Lung microvascular endothelial cell (primary cell): ENCODE measurements around the gene MAP2K6. TPM values are rescaled to one million over a fixed set of nuclear protein-coding genes. Genes with fewer than 3 reads are reported as not detected.

Experiments
- DNase-seq, 2 donors: peaks; one replicate each; pipeline versions ENCODE4 v3.0.0 to v3.0.0-alpha.2; 2010; ENCODE audit warnings: low read depth in 2 of 2
- total RNA-seq: library from RNA; depleted of rRNA; stranded (reverse); fragments of >200 nt; gene quantifications from 2 replicates; pipeline ENCODE4 v1.2.1, GENCODE V29; 2014

MAP2K6 gene
- total RNA-seq, 1 donor from 2014 or later = 2.8 TPM

DNA sequence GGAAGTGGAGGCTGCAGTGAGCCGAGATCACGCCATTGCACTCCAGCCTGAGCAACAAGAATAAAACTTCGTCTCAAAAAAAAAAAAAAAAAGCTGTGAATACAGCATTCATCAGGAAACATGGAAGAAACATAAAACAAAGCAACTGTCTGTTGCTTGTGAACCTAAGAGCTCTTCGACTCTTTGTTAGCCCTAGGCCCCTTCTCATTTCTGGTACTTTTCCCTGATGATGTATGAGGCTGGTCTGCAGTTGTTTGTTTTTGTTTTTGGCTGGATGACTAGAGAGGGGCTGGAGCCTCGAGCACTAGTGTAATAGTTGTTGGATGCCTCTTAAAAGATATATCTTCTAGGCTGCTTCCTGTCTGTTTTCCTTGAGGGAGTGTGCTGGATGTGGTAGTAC is 113.5 kb downstream of the MAP2K6 start:
- DNase-seq = no peak

GRCh38 chr17:69533481-69534234 is 119.2 kb downstream of the MAP2K6 start:
- peak in 1 of 2 donors; percentile 58 for DNase-seq

- DNase-seq = no peak
Measured at GRCh38 chr17:69534235-69534621, 119.7 kb downstream of the MAP2K6 start.

DNA sequence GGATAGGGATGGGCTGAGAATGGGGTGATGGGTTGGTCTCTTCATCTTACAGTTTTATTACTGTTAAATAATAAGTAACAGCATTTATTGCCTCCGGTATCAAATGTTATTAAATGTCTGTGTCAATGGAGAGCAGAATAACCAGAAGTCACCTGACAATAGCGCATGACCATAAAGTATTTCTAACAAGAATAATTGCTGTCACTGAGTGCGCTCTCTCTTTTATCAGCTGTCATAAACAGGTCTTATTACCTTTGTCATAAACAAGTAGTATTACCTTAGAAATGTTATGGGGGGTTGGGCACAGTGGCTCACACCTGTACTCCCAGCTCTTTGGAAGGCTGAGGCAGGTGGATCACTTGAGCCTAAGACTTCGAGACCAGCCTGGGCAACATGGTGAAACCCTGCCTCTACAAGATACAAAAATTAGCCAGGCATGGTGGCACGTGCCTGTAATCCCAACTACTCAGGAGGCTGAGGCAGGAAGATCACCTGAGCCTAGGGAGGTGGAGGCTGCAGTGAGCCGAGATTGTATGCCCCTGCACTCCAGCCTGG is 120.6 kb downstream of the MAP2K6 start:
- DNase-seq = no peak

DNA sequence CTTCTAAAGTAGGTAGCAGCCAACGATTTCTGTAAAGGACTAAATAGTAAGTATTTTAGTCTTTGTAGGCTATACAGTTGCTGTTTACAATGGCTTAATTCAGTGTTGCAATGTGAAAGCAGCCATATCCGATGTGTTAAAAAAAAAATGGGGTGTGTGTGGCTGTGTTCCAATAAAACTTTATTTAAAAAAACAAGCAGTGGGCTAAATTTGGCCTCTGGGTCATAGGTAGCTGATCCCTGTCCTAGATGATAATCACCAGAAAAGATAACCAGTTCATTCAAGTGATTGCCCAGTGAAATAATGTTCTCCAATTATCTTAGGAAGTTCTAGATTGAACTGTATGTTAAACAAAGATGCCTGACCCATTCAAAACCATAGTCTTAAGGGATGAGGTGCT is 124.3 kb downstream of the MAP2K6 start:
- DNase-seq = no peak

DNA sequence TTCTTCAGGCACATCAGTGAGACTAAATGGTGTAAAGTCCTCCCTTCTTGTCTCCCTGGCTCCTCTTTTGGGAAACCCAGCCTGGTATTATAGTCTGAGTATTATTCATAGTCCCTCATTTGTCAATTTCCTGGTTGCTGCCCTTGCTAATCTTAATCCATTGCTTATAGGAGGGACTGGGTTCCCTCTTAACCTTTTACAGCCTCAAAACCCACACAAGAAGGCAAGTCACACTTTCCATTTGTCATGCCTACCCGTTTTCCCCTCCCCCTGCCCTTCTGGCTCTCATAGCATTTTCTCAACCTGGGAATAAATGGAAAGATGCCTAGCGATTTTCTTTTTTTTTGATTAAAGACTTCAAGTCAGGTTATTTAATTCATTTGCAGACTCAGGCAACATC is 124.8 kb downstream of the MAP2K6 start:
- DNase-seq = peak in 1 of 2 donors; percentile 42

DNA sequence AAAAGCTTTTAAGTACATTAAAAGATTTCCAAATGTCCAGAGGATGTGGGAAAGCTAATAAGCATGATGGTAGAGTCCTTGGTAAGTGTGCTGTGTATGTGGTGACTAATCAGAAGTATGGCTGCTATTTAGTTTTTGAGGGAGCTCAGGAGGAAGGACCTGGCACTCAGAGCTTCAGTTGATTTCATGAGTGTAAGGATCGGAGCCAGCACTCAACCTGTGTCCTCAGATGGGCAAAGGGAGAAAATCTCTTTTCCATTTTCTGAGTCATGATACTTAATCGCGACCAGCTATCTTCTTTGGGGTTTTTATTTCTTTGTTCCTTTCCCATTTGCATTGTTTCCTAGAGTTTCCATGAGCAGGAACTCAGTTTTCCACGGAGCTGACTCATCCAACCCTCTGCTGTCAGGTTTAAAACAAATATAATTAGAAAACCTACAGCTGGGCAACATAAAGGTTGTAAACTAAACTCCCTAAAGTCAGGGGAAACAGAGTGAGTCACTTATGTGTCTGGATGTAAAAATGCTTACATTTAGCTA is 125.4 kb downstream of the MAP2K6 start:
- DNase-seq = peak; percentile 81 to 91

DNA sequence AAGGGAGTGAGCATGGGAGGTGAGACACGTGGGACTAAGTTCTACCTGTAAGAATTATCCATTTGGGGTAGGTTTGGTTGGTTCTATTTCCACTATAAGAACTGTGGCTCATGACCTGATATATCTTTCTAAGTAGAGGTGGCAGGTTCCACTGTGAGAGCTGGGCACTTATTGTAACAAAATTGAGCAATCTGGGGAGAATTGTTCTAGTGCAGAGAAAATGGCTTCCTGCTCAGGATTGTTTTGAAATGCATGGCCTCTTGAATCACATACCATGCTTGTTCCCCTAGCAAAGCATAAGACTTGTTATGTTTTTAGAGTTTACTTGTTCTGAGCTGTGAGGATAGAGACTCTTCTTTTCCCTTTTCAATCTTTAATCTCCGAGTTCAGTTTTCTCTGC is 125.9 kb downstream of the MAP2K6 start:
- no peak for DNase-seq

DNA sequence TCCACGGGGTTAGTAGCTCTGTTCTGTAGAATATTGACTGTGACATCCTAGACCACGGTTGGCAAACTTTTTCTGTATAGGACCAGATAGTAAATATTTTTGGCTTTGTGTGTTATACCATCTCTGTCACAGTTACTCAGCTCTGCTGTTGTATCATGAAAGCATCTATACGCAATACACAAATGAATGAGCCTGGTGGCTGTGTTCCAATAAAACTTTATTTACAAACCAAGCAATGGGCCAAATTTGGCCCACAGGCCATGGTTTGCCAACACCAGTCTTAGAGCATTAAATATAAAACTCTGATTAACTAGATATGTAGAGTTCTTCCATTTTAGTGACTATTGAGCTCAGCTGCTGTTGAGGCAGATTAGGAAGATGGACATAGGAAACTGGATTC is 132.7 kb downstream of the MAP2K6 start:
- DNase-seq = no peak

- no peak for DNase-seq
Measured at GRCh38 chr17:69547947-69548346, 133.4 kb downstream of the MAP2K6 start.

GRCh38 chr17:69551212-69552010 is 136.9 kb downstream of the MAP2K6 start:
- peak in 1 of 2 donors; percentile 9 for DNase-seq

DNA sequence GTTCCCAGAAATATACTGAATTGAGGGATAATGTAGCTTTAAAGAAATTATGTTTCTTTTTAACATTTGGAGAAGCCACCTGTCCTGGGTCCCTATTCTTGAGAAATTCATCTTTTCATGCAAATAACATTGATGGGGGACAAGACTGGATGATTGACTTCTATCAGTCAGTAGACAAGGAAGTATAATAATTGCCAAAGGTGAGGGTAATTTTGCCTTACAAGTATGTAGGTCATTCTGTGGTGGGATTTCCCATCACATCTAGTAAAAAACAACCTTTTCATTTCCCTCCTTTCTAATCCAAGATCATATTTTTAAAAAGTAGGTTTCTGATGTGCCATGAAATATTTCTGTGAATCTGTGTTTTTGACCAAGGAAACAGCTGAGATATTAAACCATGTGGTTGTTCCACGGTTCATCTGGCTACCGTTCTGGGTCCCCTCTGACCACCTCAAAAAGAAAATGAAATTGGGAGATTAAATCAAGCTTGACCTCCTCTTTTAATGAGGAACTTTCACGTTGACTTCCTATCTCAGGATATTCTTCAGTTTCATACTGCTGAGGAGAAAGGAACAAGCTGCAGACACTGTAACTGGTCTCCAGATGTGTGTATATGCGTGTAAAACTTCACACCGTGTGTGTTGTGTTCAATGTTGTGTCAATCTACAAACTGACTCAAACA is 138.6 kb downstream of the MAP2K6 start:
- DNase-seq = no peak

- DNase-seq = no peak
Measured at GRCh38 chr17:69555056-69555455, 140.6 kb downstream of the MAP2K6 start.

DNA sequence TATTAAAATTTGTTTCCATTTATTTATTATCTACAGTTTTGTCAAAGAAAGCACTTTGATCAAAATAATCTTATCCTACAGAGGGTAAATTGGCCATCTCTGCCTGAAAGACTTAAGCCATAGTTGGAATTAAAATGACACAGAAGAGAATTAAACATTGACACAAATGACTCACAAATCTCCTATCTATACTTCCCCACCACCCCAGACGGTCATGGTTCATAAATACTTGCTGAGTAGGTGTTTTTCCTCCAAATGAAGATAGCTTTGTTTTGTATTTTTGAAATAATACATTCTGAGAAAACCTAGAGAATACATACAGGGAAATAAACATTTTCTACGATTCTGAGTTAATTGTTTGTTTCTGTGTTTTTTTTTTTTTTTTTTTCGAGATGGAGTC is 142.8 kb downstream of the MAP2K6 start:
- no peak for DNase-seq

DNA sequence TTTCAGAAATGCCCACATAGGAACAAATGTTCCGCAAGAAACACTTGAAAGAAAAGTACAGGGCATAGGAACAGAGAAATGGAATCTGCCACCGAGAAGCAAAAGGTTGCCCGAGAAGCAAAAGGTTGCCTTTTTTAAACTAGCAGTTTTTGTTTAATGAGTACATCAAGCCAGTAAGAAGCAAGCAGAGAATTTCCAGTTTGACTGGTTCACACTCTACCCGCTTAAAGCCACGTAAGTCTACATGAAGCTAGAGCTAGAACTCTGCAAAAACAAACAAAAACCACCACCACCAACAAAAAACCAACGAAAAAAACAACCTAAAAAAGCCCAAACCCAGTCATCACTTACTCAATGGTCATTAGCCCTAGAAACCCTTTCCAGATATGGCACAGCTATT is 144.3 kb downstream of the MAP2K6 start:
- no peak for DNase-seq

DNA sequence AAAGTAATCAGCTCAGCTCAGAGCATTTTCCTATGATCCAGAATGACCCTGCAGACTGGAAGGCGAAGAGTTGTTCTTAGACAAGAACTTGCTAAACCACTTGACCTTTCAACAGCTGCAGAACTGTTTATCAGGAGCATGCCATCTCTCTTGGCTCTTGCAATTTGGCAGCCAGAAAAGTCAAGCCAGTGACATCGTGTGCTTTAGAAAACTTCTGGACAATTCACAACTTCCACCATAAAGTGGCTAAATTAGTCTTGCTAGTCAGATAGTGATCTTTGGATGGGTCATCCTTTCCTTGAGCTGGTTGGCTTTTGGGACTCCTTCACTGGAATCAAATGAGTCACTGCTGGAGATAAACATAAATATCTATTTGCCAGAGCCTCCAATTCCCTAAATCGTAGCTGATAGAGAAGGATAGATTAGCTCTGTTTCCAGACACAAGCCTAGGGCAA is 146.5 kb downstream of the MAP2K6 start:
- peak in 1 of 2 donors; percentile 9 for DNase-seq

- DNase-seq = no peak
Measured at GRCh38 chr17:69561462-69561861, 147.0 kb downstream of the MAP2K6 start.

DNA sequence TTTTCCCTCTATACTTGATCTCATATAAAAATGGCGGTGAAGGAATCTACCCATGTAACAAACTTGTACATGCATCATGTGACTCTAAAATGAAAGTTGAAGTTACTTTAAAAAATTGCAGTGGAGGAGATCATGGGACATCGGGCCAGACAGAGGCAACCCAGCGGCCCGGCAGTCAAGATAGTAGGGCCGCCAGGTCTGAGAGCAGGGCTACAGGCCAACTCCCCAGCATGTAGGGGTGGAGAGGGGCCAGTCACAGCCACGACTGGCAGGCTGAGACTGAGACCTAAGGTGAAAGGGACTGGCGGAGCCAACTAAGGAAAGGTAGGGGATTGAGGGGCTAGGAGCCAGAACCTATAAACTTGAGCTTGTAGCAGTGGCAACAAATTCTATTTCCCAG is 150.9 kb downstream of the MAP2K6 start:
- DNase-seq = no peak

- DNase-seq = peak in 1 of 2 donors; percentile 20
Measured at GRCh38 chr17:69567130-69567529, 152.6 kb downstream of the MAP2K6 start.

GRCh38 chr17:69572747-69573146 is 158.2 kb downstream of the MAP2K6 start:
- no peak for DNase-seq

- DNase-seq = no peak
Measured at GRCh38 chr17:69573396-69573795, 158.9 kb downstream of the MAP2K6 start.
